ENCODE measurements around the gene TMEM129.

- TF ChIP-seq POLR2A (IDR thresholded peaks at IDR 0.05), result no peak
- TF ChIP-seq CTCF (IDR thresholded peaks at IDR 0.05), result no peak
These were observed 44.4 kb upstream of the TMEM129 start for GRCh38 chr4:1765409-1766072.
